ENCODE results near the gene SRD5A1. TPM values are rescaled to one million over a fixed set of nuclear protein-coding genes. Genes with fewer than 3 reads are reported as not detected.
A peak's percentile ranks its signal among the peaks of the same experiment; 100 is the strongest.

SRD5A1 gene
- total RNA-seq, 1 experiment from 2014 or later: 41.9 TPM

DNA sequence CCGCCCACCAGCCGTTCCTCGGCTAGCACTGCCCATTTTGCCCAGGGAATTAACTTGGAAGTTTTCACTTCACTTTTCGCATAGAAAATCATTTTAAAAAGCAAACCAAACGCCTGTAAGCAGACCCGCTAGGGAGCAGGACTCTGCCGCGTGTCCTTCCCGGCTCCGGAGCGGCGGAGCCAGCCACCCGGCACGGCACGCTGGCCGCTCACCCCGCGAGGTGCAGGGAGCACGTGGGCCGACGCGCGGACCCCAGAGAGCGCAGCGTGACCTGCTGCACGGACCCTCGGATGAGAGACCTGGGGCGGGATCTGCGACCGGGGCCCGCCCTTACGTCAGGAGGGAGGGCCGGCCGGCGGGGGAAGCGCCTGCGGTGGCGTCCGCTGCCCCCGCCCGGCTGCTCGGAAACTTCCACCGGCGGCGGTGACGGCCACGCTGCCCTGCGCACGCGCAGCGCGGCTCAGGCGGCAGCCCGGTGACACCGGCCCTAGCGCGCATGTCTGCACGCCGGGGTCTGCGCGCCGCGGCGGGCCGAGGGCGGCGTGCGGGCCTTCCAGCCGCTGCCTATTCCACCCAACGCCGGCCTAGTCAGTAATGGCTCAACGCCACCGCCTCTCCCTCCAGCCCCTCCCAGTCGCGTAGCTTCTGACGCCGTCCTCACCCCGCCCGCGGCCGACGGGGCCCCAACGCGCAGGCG, 79.5 kb downstream of the SRD5A1 start:
- DNase-seq (ENCODE audit: low spot score): peak; percentile 99

DNA sequence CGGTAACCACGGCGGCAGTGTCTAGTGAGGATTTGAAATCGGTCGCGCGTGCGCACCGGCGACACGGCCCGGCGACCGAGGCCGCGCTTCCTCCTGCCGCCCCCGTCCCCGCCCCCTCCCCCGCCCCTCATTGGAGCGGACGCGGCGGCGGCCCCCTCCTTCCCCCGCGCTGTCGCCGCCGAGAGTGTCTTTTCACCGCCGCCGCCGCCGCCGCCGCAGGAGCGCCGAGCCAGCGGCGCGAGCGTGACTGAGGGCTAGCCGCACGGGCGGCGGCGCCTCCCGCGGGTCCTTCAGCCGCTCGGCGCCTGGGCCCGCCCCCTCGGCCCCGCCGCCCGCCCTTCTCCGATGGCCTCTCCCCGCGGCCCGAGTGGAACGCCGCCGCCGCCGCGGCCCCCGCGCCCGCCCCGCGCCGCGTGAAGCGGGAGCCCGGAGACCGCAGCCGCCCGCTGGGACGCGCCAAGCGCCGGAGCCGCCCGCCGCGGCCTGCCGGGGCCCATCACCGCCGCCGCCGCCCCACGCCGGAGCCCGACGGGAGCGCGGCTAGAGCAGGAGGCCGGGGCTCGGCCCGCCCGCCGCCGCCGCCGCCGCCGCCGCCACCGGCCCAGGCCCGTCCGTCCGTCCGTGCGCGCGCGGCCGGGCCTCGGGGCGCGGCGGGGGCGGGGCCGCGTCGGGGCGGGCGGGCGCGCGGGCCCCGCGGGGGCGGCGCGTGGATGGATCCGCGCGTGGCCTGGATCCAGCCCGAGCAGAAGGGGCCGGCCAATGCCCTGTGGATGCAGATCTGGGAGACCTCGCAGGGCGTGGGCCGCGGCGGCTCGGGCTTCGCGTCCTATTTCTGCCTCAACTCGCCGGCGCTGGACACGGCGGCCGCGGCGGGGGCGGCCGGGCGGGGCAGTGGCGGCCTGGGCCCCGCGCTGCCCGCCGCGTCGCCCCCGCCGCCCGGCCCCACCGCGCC, 80.3 kb downstream of the SRD5A1 start, which contains the start of gene TENT4A:
TENT4A (plus strand) TSS at position 159 of the 952 bp plus-strand sequence; CDS start at position 711, 552 bp downstream.
- peak; percentile 15 for DNase-seq (ENCODE audit: low spot score)

DNA sequence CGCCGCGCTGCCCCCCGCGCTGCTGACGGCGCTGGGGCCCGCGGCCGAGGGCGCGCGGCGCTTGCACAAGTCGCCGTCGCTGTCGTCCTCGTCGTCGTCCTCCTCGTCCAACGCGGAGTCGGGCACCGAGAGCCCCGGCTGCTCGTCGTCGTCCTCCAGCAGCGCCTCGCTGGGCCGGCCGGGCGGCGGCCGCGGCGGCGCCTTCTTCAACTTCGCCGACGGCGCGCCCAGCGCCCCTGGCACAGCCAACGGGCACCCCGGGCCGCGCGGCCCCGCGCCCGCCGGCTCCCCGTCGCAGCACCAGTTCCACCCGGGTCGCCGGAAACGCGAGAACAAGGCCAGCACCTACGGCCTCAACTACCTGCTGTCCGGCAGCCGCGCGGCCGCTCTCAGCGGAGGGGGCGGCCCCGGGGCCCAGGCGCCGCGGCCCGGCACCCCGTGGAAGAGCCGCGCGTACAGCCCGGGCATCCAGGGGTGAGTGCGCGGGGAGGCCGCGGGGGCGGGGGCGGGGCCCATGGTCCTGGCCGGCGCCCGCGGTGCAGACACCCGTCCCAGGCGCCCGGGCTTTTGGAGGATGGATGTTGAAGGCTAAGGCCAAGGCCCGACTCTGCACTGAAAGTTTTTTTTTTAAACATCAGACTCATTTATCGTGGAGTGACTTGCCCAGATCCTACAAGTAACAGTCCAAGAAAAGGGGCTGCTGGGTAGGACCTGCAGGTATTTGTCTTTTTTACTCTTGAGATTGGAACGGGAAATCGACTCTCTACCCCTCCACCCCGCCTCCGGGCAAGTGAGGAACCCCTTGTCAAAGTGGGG, 81.2 kb downstream of the SRD5A1 start:
- peak; percentile 26 for DNase-seq (ENCODE audit: low spot score)

DNA sequence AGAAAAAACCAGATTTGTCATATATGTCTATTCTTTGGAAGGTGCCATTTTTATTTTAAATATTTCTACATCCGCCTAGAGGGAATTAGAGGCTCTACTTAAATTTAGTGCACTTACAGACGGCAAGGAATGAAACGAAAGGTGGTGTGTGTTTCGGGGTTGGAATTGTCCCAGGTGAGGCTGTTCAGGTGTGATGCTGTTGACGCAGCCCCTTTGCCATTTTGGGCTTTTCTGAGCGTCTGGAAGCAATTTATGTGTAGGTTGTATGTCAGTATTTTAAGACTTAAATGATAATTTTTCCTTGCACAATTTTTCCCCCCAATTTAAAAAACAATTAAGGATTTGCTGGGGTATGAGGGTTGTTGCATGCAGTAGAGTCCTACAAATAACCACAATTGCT, 82.0 kb downstream of the SRD5A1 start:
- DNase-seq (ENCODE audit: low spot score): no peak

DNA sequence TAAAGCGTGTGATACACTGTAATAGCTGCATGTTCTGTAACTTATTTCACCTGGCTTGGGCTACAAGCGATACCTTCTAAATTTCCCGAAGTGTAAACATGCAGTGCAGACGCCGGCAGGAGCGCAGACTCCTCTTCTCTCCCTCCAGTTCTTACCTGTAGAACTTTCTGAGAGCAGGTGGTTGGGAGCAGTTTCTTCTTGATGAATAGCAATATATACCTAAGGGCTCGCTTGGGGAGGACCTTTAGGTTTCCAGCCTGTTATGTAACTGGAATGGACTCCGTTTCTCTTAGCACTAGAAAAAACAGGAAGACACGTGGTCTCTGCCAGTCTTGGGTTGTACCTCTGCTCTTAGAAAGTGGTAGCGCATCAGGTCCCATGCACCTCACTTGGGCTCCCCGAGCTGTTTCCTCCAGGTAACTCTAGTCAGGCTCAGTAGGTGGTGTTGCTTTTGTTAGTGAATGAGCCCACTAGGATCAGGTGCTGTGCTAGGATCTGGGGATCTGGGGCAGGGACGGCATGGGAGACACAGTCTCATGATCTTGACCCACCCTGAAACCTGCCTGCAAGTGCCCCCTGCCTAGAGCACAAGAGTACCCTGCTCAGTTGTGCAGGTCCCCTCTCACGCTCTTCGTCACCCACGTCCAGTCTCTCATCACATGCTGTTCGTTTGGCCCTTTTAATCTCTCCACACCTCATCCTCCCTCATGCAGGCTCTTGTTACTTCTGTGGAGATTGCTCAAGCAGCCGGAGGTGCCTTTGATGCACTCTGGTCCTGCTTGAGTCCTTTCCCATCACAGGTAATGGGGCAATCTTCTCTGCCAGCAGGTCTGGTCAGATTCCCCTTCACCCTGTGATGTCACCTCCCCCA, 82.8 kb downstream of the SRD5A1 start:
- peak; percentile 35 for DNase-seq (ENCODE audit: low spot score)

DNA sequence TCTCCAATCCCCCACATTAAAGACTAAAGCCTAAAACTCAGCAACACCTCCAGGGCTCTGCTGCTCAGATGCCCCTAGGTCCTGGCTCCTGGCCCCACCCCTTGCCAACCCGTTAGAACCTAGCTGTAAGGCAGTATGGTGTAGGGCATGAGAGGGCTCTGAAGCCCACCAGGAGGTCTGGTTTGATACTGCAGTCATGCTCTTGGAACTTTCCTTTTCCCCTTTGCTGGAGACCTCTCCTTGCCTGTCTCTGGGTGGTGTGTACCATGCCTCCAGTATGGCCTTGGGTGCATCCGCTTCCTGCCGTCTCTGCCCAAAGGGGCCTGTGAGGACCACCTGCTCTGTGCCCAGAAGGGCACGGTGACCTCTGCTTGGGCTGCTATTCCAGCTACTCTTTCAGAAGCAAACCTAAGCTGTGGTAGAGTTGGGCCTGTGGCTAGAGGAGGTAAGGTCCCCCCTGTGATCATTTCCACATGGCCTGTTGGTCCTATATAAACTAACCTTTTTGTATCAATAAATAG, 83.4 kb downstream of the SRD5A1 start:
- DNase-seq (ENCODE audit: low spot score): no peak

DNA sequence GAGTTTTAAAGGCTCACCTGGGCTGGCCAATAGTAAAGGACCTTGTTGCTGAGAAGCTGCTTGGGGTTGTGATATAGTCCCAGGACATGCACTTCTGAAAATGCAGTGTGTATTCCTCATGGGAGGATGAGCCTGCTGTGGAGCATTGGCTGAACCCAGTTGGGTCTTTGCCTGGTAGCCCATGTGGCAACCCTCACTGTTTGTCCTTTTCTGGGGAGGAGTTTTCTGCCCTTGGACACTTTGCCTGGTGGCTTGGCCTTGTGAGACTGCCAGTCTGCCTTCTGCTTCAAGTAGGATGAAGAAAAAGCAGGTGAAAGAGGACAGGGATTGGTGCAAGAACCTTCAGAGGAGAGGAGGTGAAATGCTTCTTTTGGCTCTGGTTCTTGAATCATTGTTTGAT, 84.0 kb downstream of the SRD5A1 start:
- no peak for DNase-seq (ENCODE audit: low spot score)

DNA sequence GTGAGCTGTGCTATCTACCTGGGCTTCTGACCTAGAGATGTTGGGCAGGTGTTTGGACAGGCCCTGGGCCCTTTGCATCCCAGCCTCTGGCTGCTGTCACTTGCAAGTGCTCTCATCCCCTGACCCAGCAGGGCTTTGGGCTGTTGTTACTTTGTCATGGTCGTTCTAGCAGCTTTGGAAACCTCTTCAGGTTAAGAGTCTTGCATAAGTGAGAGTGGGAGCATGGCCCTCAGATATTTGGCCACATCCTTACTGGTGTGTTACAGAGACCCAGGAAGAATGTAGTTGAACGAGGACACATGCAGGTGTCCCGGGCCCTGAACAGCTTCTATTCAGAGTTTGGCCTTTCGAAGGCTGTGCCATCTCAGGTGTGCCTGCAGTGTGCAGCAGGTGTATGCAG, 84.4 kb downstream of the SRD5A1 start:
- DNase-seq (ENCODE audit: low spot score): no peak

DNA sequence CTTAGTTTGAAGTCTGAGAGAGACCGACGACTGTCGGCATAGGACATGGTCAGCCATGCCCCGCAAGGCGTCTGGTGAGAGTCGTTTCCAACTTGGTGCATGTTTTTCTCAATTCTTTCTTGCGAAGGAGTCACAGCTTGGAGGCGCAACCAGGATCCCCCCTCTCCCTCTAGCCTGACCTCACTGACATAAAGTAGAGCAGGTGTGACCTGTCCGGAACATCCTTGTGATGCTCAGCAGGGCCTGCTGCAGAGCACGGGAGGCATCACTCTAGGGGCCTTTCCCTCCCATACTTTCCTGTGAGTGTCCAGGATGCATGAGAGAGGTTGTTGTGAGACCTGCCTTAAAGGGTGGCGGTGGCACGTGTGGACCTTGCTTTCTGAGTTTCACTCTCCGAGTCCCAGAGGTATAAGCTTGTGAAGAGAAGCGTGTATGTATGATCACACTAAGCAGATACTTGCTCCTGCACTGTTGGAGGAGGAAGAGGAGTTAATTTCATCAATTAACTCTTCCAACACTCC, 85.0 kb downstream of the SRD5A1 start:
- DNase-seq (ENCODE audit: low spot score): no peak

DNA sequence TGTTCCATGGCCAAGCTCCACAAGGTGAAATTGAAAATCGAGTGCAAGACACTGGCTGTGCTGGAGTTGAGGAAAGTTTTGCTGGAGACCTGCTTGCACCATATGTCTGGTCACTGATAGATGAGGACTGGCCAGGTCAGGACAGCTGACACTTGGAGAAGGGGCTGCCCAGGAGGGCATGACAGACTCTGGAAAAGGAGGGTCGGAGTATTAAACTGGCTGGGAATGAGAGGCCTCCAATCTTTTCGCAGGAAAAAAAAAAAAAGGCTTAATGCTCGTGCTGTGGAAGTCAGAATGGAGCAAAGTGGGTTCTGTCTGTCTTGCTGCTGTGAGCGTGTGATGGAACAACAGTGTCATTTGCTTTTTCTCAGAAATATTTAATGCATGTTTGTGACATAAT, 85.5 kb downstream of the SRD5A1 start:
- no peak for DNase-seq (ENCODE audit: low spot score)

DNA sequence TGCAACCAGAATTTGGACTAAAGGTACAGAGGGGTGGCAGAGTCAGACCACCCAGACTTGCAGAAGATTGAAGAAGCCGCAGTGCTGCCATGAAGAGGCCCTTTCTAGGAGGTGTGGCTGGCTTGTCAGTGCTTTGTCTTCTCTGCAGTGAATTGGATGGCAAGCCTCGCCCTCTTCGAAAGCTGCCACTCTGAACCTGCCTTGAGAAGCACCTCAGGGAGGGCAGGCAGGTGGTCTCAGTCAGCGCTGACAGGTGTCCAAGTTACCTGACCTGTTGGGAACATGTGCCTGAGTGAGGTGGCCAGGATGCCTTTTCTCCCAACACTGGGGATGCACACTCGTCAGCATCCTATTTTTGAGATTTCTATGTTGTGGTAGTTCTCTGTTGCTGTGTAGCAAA, 86.2 kb downstream of the SRD5A1 start:
- no peak for DNase-seq (ENCODE audit: low spot score)

DNA sequence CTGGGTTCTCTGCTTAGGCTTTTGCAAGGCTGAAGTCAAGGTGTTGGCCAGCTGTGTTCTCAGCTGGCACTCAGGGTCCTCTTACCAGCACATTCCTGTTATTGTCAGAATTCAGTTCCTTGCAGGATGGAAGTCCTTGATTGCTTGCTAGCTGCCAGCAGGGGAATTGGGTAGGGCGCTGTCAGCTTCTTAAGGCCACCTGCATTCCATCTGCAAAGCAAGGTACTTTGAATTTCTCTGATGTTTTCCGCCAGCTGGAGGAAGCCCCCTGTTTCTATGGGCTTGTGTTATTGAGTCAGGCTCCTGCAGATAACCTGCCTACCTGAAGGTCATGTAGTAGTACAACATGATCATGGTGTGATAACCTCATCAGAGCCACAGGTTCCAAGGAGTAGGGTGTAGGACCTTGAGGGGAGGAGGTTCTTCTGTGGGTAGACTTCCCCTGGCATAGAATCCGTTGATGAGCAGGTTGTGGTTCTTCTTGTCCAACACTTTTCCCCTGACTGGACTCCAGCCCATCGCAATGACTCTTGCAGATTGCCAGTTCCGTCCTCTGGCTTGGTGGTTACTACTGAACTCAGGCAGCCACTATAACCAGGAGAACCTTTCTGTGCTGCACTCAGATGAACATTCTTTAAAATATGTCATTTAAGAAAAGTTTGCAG, 86.8 kb downstream of the SRD5A1 start:
- DNase-seq (ENCODE audit: low spot score): no peak

DNA sequence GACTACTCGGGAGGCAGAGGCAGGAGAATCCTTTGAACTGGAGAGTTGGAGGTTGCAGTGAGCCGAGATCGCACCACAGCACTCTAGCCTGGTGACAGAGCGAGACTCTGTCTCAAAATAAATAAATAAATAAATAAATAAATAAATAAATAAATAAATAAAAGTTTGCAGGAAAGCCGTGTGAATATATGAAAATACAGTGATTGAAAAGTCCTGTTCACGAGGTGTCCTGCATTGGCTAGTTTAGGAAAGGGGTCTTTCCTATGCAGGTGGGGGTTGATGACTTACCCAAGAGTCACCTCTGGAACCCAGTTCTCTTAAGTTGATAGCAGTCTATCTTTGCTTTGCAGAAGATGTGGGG, 87.3 kb downstream of the SRD5A1 start:
- DNase-seq (ENCODE audit: low spot score): no peak

DNA sequence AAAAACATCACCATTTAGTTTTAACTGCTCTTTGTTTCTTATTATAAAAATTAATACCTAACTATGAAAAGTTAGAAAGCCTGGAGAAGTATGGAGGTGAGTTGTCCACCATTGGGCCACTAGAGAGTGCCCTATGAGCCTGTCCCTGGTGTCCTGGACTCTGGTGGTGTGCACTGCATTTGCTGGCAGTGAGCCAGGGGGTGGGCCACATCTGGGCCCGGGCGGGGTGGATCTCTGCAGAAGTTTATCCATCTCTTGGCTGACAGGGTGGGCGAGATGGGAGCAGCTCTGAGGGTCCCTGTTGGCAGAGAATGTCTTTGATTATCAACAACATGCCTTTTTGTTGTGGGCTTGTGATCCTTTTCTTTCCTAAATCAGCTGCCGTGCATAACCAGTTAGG, 88.2 kb downstream of the SRD5A1 start:
- no peak for DNase-seq (ENCODE audit: low spot score)

DNA sequence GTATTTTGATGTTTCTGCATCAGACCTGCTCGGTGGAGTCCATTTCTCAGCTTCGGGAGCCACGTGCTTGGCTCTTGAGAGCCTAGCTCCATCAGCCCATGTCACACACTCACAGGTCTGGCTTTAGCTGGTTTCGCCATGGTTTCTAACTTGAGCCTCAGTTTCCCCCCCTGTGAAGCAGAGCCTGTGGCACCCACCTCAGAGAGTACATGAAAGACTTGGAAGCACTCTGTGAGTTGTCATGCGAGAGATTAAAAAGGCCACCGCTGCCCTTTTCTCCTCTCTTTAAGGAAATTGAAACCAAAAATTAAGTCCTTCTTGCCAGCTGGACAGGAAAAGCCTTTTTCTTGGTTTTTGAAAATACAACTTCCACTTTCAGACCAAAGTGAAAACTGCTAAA, 88.8 kb downstream of the SRD5A1 start:
- DNase-seq (ENCODE audit: low spot score): no peak

DNA sequence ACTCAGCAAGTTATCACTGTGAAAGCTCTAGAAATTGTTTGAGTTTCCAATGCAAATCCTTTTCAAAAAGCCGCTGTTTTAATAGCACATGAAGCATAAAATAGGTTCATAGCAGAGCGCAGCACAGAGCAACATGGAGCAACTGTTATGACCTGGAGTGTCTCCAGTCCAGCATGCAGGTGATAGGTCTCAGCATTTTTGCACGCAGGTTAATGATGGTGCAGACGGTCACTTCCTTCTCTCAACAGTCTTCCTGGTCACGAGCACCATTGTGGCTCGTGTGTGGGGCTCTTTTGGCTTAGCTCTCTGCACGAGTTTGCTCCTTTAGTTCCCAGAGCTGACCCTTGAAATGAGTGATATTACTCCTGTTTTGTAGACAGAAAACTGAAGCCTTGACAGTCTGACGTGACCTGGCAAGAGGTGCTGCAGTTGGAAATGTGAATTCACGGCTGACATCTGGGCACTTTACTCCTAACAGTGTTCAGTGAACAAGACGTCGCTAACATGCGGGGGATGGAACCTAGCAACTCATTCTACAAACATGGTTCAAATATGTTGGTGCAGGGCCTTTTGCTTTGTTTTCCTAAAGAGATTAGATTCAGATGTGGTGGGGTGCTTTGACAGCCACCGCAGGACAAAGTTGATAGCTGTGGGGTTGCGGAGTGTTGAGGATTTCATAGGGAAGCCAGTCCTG, 90.0 kb downstream of the SRD5A1 start:
- DNase-seq (ENCODE audit: low spot score): no peak

DNA sequence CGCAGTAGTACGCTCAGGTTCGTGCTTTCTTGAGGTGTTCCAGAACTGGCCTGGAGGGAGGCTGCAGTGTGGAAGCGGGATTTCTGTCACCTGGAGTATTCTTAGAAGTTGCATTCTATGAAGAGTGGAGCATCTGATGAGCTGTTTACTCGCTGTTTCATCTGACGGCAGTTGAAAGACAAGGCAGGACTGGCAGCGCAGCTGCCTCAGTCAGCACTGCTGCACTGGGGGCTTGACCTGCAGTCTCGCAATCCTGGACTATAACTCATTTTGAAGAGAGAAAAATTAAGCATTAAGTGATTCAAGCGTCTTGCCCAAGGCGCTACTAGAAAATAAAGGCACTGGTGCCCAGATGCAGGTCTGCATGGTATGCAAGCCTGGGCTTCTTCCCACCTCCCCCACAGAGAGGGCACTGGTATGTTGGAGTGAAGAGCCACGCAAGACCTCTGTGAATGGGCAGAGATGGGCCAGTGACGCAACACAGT, 90.6 kb downstream of the SRD5A1 start:
- DNase-seq (ENCODE audit: low spot score): no peak

Data from HT-29 (cell line).